Measurements from ENCODE around the gene VWA8. TPM values are rescaled to one million over a fixed set of nuclear protein-coding genes. Genes with fewer than 3 reads are reported as not detected.
"Not testable (repeated sequence)": the region's sequence is repeated elsewhere in the genome, so short reads cannot be mapped to it uniquely, and the experiment has no call there.

The VWA8 gene
- total RNA-seq, 1 donor from 2014 or later: 11.5 TPM

DNA sequence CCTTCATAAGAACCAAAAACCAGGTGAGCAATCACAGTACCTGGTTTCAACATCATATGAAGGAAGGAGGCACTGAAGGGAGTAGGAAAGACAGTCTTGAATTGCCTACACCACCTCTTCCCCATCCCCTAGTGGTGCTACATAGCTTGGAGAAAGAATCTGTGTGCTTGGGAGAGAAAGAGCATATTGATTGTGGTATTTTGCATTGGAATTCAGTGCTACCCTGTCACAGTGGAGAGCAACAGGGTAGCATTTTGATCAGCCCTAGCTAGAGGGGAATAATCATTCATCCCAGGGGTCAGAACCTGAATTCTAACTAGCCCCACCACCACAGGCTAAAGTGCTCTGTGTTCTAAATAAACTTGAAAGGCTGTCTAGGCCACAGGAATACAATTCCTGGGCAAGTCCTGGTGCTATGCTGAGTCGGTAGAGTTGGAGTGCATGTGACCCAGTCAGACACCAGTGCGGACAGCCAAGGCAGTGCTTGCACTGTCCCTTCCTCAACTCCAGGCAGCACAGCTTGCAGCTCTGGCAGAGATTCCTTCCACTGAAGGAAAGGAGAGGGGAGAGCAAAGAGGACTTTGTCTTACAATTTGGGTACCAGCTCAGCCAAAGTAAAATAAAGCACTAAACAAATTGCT, 158.7 kb downstream of the VWA8 start:
- no peak for ATAC-seq

DNA sequence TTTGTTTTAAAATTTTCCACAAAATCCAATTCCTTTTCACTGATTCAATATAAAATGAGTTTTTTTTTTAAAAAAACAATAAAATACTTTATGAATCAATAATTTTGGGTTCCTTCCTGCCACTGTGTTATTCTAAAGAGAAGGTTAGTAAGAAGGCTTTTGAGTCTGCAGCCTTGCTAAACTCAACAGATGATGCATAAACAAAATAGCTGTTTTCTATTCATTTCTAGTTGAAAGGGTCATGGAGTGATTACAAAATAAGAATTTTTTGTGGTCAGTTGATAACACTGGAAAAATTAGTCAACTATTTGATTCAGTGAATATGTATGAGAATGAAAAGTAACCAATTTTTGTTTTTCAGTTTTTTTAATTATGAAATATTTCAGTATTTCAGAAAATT, 169.9 kb downstream of the VWA8 start:
- no peak for ATAC-seq

DNA sequence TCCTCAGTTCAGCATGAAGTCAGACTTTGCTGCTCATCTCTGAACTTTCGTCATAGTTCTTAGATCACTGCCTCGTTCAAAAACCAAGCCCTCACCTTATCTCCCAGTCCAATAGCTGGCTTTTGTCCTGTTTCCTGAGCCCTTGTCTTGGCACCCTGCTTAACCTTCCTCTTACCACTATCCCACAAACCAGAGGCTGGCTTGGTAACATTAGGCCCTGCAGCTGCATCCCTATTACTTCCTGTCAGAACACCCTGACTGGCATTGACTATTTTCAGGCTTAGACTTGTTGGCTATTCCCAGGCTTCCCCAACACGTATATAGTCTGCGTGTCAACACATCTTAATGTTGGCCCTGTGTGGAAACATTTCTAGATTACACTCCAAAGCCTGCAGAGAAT, 172.4 kb downstream of the VWA8 start:
- ATAC-seq: peak; percentile 70

DNA sequence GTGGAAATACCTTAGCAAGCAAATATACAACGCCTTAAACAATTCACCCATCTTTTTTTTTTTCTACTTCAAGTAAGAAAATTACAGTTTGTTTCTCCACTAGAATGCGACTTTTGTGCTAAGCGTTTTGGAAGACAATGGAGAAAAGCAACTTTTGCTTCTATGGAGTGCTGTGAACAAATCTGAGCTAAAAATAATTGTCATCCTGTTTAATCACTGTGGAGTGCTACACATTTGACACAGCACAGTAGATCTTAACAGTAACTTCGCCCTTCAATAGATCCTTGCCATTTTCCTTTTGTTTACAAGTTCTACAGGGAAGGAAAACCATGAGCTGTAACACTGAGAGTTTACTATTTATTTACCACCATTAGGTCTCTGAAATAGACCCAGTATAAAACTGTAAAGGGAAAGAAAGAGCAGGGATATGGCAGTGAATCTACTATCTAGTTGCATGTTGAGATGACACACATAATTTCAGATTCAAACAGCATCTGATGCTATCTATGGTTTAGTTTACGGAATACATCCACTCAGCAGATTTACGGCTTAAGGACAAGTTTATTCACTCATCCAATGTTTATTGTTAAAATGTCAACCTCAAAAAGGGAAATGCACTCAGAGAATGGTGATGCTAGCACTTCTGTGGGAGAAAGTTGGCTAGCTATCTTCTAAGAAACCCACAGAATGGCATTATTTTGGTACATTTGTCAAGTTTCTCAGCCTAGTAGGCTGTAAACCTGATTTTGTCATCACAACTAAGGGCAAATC, 175.3 kb downstream of the VWA8 start:
- no peak for ATAC-seq

DNA sequence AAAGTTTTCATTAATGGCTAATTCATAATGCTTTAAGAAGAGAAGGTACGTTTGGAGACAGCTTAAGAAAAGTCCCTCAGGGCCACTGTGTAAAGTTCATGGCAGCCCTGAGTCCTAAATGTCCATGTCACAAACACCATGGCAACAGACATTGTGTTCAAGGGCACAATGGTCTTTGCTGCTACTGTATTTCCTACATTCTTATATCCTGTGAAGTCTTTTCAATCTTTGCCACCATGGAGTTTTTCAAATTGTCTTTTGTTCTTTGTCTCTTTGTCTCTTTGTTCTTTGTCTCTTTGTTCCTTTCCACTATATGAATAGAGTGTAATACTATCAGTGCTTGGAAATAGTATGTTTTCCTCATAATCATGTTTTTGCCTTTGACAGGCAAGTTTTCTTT, 178.8 kb downstream of the VWA8 start:
- ATAC-seq: no peak

DNA sequence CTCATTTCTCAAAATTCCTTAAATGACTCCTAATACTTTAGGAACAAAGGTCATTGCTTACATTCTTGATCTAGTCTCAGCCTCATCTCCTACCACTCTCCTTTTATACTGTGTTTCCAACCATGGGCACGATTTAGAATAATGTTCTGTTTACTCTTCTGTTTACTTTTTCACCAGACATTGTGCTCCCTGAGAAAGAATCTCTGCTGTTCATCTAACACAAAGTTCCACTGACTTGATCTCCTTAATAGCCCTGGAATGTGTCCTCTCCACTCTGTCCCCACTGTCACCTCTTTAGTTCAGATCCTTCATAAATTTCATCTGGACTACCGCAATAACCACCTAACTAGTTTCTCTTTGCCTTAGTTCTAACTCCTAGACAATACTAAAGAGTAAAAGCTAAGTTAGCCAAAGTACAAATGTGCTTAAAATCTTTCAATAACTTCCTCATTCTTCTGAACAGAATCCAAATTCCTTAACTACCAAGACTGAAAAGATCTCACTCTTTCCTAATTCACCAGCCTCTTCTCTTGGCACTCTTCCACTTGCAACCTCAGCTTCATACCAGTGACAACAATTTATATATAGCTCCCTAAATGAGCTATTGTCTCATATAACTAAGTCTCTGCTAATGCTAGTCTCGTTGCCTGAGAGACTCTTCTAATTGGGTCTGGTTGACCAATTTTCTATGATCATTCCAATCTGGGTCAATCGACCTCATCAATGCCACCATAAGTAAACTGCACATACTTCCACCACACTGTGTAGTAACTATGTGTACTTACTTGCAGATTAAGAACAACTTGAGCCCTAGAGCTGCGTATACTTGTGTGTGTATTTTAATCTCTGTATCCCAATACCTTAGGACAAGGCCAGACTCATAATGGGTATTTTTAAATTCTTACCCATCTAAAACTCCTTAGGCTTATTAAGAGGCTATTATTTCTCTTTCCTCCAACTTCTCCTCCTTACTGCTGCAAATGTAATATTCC, 179.9 kb downstream of the VWA8 start:
- ATAC-seq: no peak

DNA sequence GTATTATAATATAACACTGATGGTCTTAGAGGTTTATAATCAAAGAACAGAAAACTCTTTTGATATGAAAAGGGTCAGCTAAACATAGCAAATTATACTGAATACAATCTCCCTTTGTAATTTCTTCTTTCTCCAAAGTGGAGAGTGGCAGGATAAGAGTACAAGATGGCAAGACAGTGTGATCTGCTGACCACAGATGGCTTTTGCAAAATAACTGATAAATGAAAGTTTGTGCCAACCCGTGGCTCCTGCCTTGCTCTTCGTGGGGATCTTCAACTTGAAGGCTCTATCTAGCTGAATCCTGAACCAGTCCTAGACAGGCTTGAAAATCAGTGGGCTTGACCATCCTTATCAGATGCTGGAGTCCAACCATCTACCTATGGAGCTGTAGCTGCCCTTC, 185.7 kb downstream of the VWA8 start:
- ATAC-seq: no peak

DNA sequence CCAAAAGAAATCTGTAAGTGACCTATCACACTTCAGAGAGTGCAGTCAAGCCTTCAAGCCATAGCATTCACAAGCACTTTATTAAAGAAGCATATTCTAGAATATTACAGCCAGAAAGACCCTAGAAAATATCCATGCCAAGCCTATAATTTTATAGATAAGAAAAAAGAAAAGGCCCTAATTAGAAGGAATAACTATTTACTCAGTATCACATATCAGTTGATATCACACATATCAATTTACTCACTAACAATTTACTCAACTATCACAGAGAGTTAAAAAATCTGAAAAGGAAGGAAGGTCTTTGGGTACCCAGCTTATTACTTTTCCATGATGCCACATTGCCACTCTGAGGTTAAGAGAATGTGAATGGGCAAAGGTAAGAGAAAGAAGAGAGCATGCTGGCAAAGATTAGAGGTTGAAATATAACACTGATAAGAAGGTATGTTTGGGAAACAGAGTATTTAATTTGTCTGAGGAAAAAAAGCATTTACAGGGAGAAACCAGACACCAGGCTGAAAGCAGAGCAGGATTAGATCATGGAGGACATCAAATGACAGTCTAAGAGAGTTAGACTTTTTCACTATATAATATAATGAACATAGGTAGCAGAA, 186.2 kb downstream of the VWA8 start:
- no peak for ATAC-seq

DNA sequence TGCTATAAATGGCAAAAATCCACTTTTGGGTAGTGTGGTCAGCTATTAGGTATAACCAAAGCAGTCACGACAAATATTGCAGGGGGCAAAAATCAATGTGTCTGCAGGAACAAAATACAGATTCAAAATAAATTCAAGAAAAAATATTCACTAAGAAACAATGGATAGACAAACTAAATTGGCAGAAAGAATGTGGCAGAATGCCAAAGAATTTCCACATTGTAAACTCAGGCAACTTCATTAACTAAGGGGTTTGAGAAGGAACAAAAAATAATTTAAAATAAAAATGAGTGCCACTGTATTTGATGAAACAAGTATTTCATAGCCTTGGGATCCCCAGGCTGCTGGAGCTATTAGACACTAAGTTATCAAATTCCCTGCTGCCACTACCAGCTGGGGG, 193.1 kb downstream of the VWA8 start:
- ATAC-seq: no peak

DNA sequence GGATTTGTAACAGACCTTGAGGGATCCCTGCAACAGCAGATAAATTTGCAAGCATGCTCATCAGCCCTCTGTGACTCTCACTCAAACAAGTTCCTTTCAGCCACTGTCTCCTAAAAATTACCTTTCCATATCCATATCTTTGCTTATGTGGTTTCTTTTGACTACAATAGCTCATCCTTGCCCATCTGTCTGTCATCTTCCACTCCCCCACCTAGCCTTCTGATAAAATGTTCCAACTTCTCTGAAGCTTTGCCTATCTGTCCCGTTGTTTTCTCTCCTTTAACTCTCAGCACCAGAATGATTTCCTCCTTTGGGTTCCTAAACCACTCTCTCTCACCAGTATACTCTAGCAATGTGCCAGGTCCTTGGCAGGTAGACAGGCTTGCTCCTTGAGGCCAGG, 194.5 kb downstream of the VWA8 start:
- no peak for ATAC-seq

DNA sequence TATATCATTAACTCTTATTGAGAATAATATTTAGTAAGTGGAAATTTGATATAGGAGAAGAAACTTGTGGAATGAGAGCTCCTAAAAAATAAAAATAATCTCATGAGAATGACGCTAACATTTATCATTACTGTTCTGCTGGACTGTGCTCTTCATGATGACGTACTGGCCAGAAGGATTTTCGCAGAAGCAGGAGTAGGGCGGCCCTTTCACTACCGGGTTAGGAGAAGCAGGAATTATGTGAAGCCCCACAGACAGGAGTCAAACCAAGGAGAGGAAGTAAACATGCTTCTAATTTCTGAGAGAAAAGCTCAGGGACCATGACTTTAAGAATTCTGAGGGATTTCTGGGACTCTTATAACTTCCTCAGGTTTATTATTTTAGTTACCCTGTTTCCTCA, 195.1 kb downstream of the VWA8 start:
- ATAC-seq: no peak

DNA sequence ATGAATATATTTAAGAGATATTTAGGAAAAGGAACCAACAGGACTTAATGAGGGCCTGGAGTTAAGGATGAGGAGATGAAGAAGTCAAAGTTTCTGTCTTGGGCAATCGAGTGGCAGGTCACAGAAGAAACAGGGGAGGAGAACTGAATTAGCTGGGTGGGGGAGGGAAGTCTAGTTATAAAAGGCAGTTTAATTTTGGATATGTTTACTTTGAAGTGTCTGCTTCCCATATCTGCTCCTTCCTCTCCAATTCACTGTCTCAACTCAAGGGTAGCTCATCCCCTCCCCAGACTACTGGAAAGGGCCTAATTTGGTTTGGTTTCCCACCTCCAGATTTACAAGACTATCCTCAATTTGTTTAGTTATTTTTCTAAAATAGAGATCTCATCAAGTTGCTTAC, 195.9 kb downstream of the VWA8 start:
- no peak for ATAC-seq

DNA sequence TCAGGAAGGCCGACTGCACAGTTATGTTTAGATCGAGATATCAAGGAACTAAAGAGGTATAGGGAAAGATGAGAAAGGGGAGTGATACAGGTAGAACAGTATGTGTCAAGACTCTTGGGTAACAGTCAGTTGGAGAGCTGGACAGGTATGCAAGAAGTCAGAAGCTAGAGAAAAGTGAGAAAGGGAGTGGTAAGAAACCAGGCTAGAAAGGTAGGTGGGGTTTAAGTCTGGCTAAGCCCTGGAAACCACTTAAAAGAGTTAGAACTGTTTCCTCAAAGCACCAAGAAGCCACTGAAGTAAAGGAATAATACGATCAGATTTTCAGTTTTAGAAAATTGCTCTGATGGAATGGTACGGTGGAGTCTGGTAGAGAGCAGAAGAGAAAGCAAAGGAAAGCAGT, 196.4 kb downstream of the VWA8 start:
- peak; percentile 17 for ATAC-seq

DNA sequence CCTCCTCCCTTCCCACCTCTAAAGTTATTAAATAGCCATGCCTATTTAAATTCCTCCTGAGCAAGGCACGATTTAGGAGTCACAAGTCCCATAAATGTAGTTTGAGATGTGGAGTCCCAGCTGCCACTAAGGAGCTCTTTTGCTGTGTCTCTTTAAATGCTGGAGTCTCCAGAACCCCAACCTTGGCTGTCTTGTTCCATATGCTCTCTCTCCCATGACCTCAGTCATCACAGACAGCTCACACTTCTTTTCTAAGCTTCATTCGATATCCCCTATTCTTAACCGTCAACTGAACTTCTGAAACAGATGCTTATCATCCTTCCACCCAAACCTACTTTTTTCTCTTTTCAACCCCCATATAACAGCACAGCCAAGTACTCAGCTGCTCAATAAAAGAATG, 197.1 kb downstream of the VWA8 start:
- no peak for ATAC-seq

DNA sequence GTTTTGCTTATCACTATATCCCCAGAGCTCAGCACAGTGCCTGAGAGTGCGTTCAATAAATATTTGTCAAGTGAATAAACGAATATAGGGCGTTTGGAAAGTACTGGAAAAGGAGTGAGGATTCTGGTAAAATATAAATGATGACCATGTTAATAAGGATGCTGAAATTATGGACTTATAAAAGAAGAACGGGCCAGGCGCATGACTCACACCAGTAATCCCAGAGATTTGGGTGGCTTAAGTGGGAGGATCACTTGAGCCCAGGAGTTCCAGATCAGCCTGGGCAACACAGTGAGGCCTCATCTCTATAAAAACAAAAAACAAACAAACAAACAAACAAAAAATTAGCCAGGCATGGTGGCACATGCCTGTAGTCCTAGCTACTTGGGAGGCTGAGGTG, 198.1 kb downstream of the VWA8 start:
- ATAC-seq: no peak

DNA sequence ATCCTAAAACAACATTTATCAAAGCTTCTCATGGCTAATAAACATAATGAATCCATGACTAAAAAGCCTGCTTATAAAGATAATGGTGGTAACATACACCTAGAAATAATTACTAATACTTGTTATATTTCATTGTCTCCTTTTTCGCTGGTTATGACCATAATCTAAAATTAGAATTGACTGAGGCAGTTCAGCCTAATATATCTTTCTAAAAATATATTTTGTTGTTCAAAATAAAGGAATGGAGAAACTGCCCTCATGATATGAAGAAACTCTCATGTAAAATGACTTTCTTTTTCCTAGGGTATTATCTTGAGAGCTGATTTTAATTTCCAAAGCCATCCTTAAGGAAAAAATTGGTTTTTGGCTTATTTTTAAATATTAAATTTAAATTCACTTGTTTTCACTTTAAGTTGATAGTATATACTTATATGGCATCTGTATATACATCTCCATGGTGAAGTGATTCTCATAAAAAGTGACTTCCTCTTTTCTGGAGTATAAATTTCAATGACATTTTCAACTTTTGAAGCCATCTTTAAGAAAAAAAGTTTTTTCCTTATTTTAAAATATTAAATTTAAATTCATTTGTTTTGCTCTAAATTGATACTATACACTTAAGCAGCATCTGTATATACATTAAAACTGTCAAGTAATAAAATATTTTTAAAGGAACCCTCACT, 204.6 kb downstream of the VWA8 start:
- ATAC-seq: no peak

DNA sequence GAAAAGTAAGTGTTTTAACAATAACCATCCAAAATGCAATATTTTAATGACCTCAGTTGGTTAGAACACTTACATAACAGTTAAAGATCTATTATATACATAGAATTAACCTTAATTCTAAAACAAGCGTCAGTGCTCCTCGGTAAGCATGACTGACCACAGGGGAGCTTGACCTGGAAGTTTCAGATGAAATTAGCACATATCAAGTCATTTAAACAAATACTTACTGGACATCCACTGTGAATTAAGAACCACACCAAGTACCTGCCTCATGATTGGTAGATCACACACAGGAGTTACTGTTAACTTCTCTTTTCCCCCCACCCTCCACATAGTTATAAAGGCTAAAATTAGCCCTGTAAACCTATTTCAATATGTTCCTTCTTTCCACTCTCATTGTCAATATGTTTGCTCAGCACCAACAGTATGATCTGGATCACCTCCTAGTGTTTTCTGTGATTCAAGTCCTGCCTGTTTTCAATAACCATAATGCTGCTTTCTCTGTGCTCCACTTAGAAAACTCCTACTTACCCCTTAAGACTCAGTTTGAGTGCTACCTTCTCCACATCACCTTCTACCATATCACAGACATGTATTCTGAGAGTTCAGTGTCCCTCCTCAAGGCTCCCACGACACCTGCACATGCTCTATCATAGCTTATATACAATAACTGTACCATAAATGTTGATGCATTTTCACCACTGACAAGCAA, 209.0 kb downstream of the VWA8 start:
- no peak for ATAC-seq

DNA sequence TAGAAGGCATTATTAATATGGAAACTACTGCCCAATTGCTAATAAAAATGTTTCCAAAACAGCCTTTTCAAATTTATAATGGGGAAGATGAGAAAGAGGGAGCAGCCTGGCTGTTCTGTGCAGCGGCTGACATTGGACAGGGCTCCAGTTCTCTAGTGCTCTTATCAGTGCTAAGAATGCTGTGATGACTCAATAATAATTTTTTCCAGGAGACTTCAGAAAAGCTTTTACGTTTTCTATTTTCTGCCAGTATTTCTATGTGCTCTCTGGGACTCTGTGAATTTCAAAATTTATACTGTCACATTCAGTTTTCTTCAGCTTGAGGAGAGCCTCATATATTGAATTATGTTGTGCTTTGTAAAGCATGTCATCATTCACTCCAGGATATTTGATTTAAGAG, 209.6 kb downstream of the VWA8 start:
- no peak for ATAC-seq

DNA sequence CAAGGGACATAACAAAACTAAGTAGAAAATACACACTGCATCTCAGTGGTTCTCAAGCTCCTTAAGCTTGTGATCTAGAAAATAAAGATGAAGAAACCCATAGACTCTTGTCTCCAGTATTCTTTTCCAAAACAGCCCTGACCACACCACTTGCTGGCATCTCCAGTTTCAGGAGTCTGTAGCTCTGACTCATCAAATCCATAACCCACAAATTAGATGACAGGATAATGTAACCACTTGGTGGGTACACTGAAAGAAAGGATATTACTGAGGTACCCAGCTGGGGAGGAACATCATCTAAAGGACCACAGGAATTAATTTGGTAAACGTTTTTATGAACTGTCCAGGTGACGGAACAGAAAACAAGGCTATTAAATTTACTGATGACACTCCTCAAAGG, 214.7 kb downstream of the VWA8 start:
- ATAC-seq: no peak

DNA sequence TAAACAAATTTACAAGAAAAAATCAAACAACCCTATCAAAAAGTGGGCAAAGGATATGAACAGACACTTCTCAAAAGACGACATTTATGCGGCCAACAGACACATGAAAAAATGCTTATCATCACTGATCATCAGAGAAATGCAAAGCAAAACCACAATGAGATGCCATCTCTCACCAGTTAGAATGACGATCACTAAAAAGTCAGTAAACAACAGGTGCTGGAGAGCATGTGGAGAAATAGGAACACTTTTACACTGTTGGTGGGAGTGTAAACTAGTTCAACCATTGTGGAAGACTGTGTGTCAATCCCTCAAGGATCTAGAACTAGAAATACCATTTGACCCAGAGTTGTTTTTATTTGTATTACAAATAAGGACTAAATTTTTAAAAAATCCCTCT, 215.4 kb downstream of the VWA8 start:
- not testable (repeated sequence) for ATAC-seq

DNA sequence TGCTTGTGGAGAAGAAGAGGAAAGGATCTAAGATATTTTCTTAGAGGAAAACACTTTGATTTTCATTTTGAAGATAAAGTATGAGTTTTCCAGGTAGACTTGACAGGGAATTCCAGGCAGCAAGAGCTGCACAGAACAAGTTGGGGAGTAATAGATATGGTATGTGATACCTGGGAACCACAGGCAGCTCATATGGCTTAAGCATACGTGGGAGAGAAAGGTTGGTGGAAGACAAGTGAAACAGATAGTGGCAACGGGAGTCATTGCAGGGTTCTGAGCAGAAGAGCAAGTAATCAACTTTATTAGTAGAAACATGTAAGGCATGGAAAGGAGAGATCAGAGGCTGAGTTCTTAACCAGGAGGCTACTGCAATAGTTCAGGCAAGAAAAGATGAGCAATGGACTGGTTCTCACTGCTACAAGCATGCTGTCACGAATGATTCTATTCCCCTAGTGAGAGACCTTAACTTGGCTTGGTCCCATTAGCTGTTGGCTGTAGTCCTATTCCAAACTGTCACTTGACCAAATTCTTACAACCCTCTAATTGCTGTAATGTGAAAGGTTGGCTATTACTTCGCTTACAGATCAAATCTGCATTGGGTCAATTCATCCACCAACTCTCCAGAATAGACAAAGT, 217.9 kb downstream of the VWA8 start:
- ATAC-seq: no peak
